Stimulated activated CD4-positive, alpha-beta T cell treated with anti-CD3 and anti-CD28 coated beads, TNF-alpha, amount 100 ng/mL, for 24 hours (primary cell): Measurements from ENCODE around the gene TRIM25.

Source experiments
- DNase-seq, 3 experiments: peaks; one replicate each; pipeline ENCODE4 v3.0.0-alpha.2; 2020; ENCODE audit warnings: low read depth in 3 of 3

TRIM25 gene

DNA sequence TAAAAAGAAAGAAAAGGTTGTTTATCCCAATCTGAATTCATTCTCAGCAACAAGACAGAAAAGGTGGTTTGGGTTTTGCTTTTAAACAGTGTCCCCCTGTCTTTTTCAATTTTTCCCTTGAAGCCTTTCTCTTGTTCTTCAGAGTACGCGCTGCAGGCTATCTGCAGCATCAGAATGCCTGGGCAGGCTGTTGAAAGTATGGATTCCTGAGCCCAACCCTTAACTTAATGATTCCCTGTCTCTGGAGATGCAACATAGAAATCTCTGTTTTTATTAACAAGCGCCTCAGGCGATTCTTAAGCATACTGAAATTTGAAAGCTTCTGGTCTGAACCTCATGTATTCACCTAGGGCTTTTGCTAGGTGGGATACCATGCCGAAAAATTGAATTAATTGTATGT, 47.8 kb downstream of the TRIM25 start:
- DNase-seq: no peak

DNA sequence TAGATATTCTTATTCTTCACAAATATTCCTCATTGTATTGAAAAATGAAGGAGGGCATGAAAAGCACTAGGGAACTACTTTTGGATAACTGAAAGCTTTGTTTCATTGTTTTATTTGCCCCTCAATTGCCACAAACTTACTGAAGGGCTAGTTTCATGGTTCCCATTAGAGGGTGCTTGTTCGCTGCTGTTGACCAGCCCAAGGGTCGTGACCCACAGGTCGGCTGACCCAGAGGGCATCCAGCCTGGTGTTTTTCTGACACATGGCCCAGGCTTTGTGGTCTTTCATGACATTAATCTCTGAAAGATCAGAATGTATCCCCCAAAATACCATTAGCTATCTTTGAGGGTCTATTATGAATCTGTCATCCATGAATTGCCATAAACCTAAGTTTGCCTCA, 49.9 kb downstream of the TRIM25 start:
- no peak for DNase-seq

DNA sequence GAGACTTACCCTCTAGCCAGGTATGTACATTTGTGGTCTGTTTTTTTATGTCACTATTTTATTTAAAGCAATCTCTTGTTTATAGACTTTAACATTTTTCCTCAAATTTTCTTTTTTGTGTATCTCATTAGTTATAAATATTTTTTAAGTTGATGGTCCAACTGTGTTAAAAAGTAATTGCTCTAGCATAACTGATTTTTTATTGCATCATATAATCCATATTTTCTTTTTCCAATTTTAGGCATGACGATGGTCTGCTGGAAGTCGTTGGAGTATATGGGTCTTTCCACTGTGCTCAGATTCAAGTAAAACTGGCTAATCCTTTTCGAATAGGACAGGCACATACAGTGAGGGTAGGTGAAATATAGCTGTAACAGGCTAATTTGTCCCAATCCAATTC, 52.0 kb downstream of the TRIM25 start:
- no peak for DNase-seq

DNA sequence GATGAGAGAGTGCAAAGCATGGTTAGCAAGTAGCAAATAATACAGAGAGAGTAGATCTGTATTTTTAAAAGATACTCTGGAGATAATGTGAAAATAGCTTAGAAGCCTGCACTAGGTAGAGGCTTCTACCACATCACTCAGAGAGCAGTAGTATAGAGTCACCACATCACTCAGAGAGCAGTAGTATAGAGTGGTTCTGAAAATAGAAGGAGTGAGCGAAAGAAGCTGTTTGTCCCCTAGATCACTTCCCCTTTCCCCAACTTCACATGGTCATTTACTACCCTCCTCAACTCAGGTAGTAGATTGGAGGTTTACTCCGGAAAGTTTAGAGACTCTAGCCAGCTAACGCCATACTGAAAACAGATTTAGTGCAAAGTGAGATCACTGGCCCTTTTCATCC, 62.8 kb downstream of the TRIM25 start:
- no peak for DNase-seq

DNA sequence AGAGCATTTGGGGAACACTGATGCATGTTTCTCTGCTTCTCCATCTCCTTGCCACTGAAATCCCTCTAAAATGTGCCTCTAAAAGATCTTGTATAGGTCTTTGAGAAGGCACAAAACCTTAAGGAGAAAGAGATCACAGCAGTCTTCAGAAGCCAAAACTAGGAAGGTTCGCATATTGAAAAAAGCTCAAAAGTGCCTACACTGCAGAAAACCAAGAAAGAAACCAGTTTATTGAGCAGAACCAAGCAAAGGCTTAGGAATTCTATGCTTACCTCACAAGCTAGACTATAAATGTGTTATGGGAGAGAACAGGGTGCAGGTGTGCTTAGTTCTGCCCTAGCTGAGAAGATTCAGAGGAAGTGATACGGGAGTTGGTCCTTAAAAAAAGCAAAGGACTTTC, 63.3 kb downstream of the TRIM25 start:
- no peak for DNase-seq

DNA sequence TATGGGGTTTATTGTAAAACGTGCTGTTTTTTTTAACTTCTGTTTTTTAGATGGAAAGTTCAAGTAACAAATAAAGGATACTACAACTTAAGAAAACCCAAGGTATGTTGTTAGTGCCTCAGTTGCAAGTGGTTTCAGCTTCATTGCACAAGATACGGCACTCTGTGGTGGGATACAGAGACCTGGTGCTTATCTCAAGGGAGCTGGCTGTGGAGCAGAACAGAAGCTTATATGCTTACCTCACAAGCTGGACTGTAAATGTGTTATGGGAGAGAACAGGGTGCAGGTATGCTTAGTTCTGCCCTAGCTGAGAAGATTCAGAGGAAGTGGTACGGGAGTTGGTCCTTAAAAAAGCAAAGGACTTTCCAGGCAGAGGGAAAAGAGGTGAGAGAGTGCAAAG, 64.7 kb downstream of the TRIM25 start:
- DNase-seq: no peak

DNA sequence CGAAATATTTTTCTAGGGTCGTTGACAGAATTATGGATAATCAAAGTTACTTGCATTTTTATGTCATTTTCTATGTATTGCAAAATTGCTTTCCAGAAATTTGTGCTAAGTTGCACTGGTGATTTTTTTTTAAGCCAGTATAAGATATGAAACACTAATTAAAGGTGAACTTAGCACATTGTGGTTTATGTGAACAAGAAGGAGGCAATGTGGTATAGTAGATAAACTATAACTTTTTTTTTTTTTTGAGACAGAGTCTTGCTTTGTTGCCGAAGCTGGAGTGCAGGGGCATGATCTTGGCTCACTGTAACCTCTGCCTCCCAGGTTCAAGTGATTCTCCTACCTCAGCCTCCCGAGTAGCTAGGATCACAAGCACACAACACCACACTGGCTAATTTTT, 66.7 kb downstream of the TRIM25 start:
- DNase-seq: no peak

DNA sequence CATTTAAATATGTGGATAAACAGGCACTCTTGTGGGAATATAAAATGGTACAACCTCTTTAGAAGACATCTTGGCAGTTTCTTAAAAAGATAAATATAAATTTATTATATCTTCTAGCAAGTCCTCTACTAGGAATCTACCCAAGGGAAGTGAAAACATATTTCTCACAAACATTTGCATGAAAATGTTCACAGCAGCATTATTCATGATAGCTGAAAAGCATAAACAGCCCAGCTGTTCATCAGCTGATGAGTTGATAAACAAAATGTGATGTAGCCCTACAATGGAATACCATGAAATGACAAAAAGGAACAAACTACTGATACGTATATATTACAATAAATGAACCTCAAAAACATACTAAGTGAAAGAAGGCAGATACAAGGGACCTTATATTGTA, 67.9 kb downstream of the TRIM25 start:
- DNase-seq: no peak

DNA sequence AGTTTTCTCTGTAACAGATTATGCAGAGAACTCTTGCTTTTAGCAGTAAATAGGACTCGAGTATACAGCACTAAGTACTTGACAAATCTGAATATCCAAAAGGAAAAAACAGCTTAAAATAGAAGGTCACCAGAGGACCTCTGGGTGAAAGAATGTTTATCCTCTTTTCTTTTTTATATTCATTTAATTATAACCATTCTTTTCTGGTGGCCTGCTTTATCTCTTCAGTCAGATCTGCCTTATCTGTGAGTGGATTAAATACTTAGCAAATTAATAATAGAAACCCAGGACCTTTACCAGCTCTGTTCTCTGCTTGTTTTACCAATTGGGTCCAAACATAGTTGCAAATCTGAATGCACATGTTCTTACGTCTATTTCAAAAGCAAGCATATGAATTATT, 71.3 kb downstream of the TRIM25 start:
- no peak for DNase-seq

DNA sequence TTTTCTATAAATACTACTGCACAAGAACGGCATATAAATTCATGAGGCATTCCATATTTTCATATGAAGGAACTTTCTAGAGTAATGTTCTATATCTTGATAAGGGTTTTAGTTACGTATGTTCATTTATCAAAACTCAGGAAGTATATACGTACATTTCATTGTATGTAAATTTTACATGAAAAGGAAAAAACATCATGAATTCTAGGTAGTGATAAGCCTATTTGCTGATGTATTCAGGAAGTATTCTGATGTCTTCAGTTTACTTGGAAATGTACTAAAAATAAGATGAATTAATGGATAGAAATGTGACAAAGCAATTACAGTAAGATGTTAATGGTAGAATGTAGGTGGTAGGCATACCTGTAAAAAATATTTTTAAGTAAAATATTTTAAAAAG, 75.2 kb downstream of the TRIM25 start:
- no peak for DNase-seq
